ENCODE data around the gene SEMA6C. TPM values are rescaled to one million over a fixed set of nuclear protein-coding genes. Genes with fewer than 3 reads are reported as not detected.

SEMA6C gene
- total and polyA plus RNA-seq, 2 of the 13 experiments (the other 11 are each of a cell fraction or from before 2014, with no cell fraction given), result 1.4 to 2.9 TPM

- TF ChIP-seq LRRFIP1 (CRISPR knock-in tag; conservative IDR thresholded peaks at IDR 0.05) (no peak), GLI4 (CRISPR knock-in tag; IDR thresholded peaks at IDR 0.05; ENCODE audit: borderline replicate concordance) (no peak), MEF2D (CRISPR knock-in tag; IDR thresholded peaks at IDR 0.05) (0 out of 2 replicates have a peak, but pooled peaks have one; percentile 17), ZNF101 (CRISPR knock-in tag; IDR thresholded peaks at IDR 0.05; ENCODE audit: borderline replicate concordance, low read depth) (no peak), ZC3H4 (CRISPR knock-in tag; IDR thresholded peaks at IDR 0.05; ENCODE audit: borderline replicate concordance) (no peak), ZSCAN25 (CRISPR knock-in tag; IDR thresholded peaks at IDR 0.05) (no peak), ZNF343 (CRISPR knock-in tag; IDR thresholded peaks at IDR 0.05) (peak; percentile 71; the same call in 1 of the 2 replicates), DR1 (CRISPR knock-in tag; IDR thresholded peaks at IDR 0.05) (peak; percentile 89), ZNF710 (CRISPR knock-in tag; IDR thresholded peaks at IDR 0.05; ENCODE audit: borderline replicate concordance) (no peak), ZNF530 (CRISPR knock-in tag; IDR thresholded peaks at IDR 0.05; ENCODE audit: low read depth) (no peak), DNMT3B (CRISPR knock-in tag; conservative IDR thresholded peaks at IDR 0.05) (no peak; the same call in 1 of the 2 replicates), STAG1 (CRISPR knock-in tag; IDR thresholded peaks at IDR 0.05) (0 out of 2 replicates have a peak, but pooled peaks have one; percentile 3), JARID2 (CRISPR knock-in tag; IDR thresholded peaks at IDR 0.05; ENCODE audit: insufficient replicate concordance) (no peak), PHF21A (CRISPR knock-in tag; IDR thresholded peaks at IDR 0.05) (peak; percentile 93), ZNF441 (CRISPR knock-in tag; IDR thresholded peaks at IDR 0.05; ENCODE audit: borderline replicate concordance) (peak; percentile 38; the same call in 1 of the 2 replicates), PAXIP1 (CRISPR knock-in tag; conservative IDR thresholded peaks at IDR 0.05) (peak; percentile 55), PRMT3 (CRISPR knock-in tag; IDR thresholded peaks at IDR 0.05; ENCODE audit: borderline replicate concordance, low read depth) (no peak), TEAD3 (CRISPR knock-in tag; optimal IDR thresholded peaks at IDR 0.05; ENCODE audit: borderline replicate concordance) (peak; percentile 84), ZBTB44 (CRISPR knock-in tag; IDR thresholded peaks at IDR 0.05) (no peak)
These were observed 19.5 kb upstream of the SEMA6C start, which contains the start of the genes LYSMD1 and SCNM1 (continued) for GRCh38 chr1:151165738-151166504.
